AG04449 (cell line): ENCODE data around the gene NLN.
"Not testable (repeated sequence)": the region's sequence is repeated elsewhere in the genome, so short reads cannot be mapped to it uniquely, and the experiment has no call there.

Source experiments
- CTCF ChIA-PET: fragments of 350-600 bp; formaldehyde crosslinking; extraction: SDS; loops from one replicate; lab custom pipeline; 2021; ENCODE audit warnings: antibody characterized with exemption; lab: Yijun Ruan, JAX
- POLR2A ChIA-PET: fragments of 400-600, 350-600 bp; formaldehyde crosslinking; extraction: SDS; loops from one replicate; lab custom pipeline; 2020; ENCODE audit warnings: antibody characterized with exemption, inconsistent platforms; lab: Yijun Ruan, JAX
- DNase-seq: peaks from one replicate; pipeline ENCODE4 v3.0.0-alpha.2; 2010; ENCODE audit warnings: low read depth, low spot score
- H3K4me3 ChIP-seq: 2 replicates; pipeline ENCODE4 v1.5.1; 2011; ENCODE audit warnings: low read depth, mild to moderate bottlenecking, control low read depth, low read length
- CTCF ChIP-seq: IDR thresholded peaks from one replicate; pipeline ENCODE4 v1.5.1; 2011; ENCODE audit warnings: mild to moderate bottlenecking, moderate library complexity, low read length, control low read depth, inconsistent platforms; ENCODE audit not compliant: insufficient read depth; ENCODE audit errors: missing control alignments

NLN gene

GRCh38 chr5:65868509-65868908, 146.5 kb downstream of the NLN start:
- H3K4me3 ChIP-seq = no peak overlapping the region
- no peak for TF ChIP-seq CTCF
- ChIA-PET POLR2A (no interaction called here), CTCF (no interaction called here)
- no peak for DNase-seq

GRCh38 chr5:65871182-65871581, 149.2 kb downstream of the NLN start:
- no peak overlapping the region for H3K4me3 ChIP-seq
- no peak for DNase-seq
- no peak for TF ChIP-seq CTCF
- CTCF ChIA-PET = no interaction called here
- POLR2A ChIA-PET = no interaction called here

GRCh38 chr5:65871776-65872175, 149.8 kb downstream of the NLN start:
- H3K4me3 ChIP-seq, POLR2A ChIA-PET, CTCF ChIA-PET, DNase-seq: not testable (repeated sequence)

- CTCF ChIA-PET = no interaction called here
Measured at GRCh38 chr5:65873181-65873750, 151.3 kb downstream of the NLN start.

GRCh38 chr5:65874241-65874640, 152.2 kb downstream of the NLN start:
- ChIA-PET POLR2A (no interaction called here), CTCF (no interaction called here)
- H3K4me3 ChIP-seq = no peak overlapping the region
- DNase-seq = no peak
- no peak for TF ChIP-seq CTCF

More at GRCh38 chr5:65873181-65873750, 151.3 kb downstream of the NLN start:
- no peak for DNase-seq
- no peak for TF ChIP-seq CTCF
- POLR2A ChIA-PET = no interaction called here
- H3K4me3 ChIP-seq = no peak overlapping the region

GRCh38 chr5:65876496-65876895, 154.5 kb downstream of the NLN start:
- no peak for DNase-seq
- no peak for TF ChIP-seq CTCF
- ChIA-PET CTCF (no interaction called here), POLR2A (no interaction called here)
- no peak overlapping the region for H3K4me3 ChIP-seq

GRCh38 chr5:65876970-65877369, 155.0 kb downstream of the NLN start:
- ChIA-PET POLR2A (no interaction called here), CTCF (no interaction called here)
- TF ChIP-seq CTCF = no peak
- no peak for DNase-seq
- H3K4me3 ChIP-seq = no peak overlapping the region
